ENCODE results near the gene ZNF644.
"Not testable (repeated sequence)": the region's sequence is repeated elsewhere in the genome, so short reads cannot be mapped to it uniquely, and the experiment has no call there.

ZNF644 gene

GRCh38 chr1:91045284-91045683, 23.4 kb upstream of the ZNF644 start:
- no peaks in the 10 kb centered on the region for H3K36me3 ChIP-seq (ENCODE audit: control insufficient read depth in 1 of 2, insufficient read depth in 2 of 2, low read length in 2 of 2)
- H3K9me3 ChIP-seq (ENCODE audit: control insufficient read depth in 1 of 2, low read length in 2 of 2) = peaks cover 0 to 9% of the 10 kb centered on the region in 2 donors
- H3K27ac ChIP-seq (ENCODE audit: low read length) = no peak overlapping the region
- no peaks in the 10 kb centered on the region for H3K4me1 ChIP-seq (ENCODE audit: control insufficient read depth in 1 of 2, insufficient read depth in 2 of 2, low read length in 2 of 2)
- H3K27me3 ChIP-seq (ENCODE audit: low read depth, low read length) = no peaks in the 10 kb centered on the region
- H3K4me3 ChIP-seq (ENCODE audit: low read depth in 1 of 2, low read length in 2 of 2) = no peak overlapping the region

- not testable (repeated sequence) for H3K4me1 ChIP-seq (ENCODE audit: control insufficient read depth in 1 of 2, insufficient read depth in 2 of 2, low read length in 2 of 2); H3K27ac ChIP-seq (ENCODE audit: low read length); H3K9me3 ChIP-seq (ENCODE audit: control insufficient read depth in 1 of 2, low read length in 2 of 2); H3K27me3 ChIP-seq (ENCODE audit: low read depth, low read length); H3K36me3 ChIP-seq (ENCODE audit: control insufficient read depth in 1 of 2, insufficient read depth in 2 of 2, low read length in 2 of 2); H3K4me3 ChIP-seq (ENCODE audit: low read depth in 1 of 2, low read length in 2 of 2)
Measured at GRCh38 chr1:91044776-91045175, 22.9 kb upstream of the ZNF644 start.

DNA sequence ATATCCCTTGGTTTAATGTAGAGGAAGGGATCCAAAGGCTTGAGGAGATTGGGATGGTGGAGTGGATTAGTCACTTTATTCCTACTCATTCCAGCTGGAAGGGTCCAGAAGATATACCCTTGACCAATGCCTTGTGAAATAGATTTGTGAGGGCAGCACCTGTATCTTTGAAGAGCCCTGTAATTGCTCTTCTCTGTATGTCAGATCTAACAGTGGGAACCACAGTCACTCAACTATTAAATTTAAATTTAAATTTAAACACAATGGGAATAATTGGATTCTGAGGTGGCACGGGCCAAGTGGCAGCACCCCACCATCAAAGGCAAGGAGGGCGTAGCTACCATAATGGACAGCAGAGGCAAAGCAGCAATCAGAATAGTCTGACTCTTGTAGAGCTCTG, 20.5 kb upstream of the ZNF644 start:
- H3K27me3 ChIP-seq (ENCODE audit: low read depth, low read length); H3K9me3 ChIP-seq (ENCODE audit: control insufficient read depth in 1 of 2, low read length in 2 of 2); H3K36me3 ChIP-seq (ENCODE audit: control insufficient read depth in 1 of 2, insufficient read depth in 2 of 2, low read length in 2 of 2); H3K4me1 ChIP-seq (ENCODE audit: control insufficient read depth in 1 of 2, insufficient read depth in 2 of 2, low read length in 2 of 2); H3K27ac ChIP-seq (ENCODE audit: low read length); H3K4me3 ChIP-seq (ENCODE audit: low read depth in 1 of 2, low read length in 2 of 2): not testable (repeated sequence)

DNA sequence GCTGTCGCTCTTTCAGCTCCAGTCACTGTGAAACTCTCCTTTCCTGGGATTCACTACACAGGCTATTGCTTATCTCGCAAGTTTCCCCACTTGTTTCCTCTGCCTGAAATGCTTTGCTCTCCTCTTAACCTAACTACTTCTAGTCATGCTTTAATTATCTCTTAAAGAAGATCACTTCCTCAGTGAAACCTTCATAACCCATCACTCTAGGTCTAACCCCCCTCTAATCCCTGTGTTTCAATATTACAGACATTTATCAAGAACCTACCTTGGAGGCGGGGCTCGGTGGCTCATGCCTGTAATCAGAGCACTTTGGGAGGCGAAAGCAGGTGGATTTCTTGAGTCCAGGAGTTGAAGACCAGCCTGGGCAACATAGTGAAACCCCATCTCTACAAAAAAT, 16.7 kb upstream of the ZNF644 start:
- no peaks in the 10 kb centered on the region for H3K27me3 ChIP-seq (ENCODE audit: low read depth, low read length)
- no peak overlapping the region for H3K4me3 ChIP-seq (ENCODE audit: low read depth in 1 of 2, low read length in 2 of 2)
- H3K27ac ChIP-seq (ENCODE audit: low read length) = no peak overlapping the region
- no peaks in the 10 kb centered on the region for H3K4me1 ChIP-seq (ENCODE audit: control insufficient read depth in 1 of 2, insufficient read depth in 2 of 2, low read length in 2 of 2)
- peaks cover 0 to 9% of the 10 kb centered on the region in 2 donors for H3K9me3 ChIP-seq (ENCODE audit: control insufficient read depth in 1 of 2, low read length in 2 of 2)
- no peaks in the 10 kb centered on the region for H3K36me3 ChIP-seq (ENCODE audit: control insufficient read depth in 1 of 2, insufficient read depth in 2 of 2, low read length in 2 of 2)

DNA sequence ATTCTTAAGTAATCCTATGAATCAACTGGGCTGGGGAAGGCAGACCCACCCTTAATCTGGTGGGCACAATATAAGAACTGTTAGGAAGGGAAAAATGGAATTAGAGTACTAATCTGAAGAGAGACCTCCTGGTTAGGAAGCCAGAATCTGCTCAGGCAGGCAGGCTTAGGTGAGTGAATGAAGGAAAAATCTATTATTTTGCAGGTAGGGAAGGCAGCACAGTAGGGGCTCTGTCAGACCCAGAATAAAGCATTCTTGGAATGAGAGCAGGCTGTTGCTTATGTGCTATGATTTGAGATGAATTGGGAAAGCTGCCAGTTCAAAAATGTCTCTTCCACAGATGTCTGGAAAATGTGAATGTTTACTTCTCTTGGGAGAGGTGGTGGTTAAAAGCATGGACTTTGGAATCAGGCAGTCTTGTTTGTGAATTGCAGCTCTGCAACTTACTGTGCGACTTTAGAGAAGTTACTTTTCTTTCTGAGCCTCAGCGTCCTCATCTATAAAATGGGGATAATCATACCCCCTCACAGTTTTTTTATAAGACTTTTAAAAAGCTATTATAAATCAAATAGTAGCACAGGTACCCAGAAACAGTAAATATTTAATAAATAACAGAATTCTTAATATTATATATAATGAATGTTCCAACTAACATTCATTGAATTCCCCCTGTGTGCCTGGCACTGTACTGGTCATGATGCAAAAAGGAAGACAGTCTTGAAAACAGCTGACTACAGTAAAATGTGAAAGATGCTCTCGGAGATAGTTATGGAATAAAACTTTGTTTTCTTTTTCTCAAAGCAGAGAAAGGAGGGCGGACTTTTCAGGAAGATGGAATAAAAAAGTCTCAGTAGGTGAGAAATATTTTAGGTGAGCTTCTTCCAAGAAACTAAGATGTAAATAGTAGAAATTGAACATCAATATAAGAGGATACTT, 15.3 kb upstream of the ZNF644 start:
- Histone ChIP-seq H3K4me1 (ENCODE audit: control insufficient read depth in 1 of 2, insufficient read depth in 2 of 2, low read length in 2 of 2) (no peaks in the 10 kb centered on the region), H3K9me3 (ENCODE audit: control insufficient read depth in 1 of 2, low read length in 2 of 2) (no peaks in the 10 kb centered on the region), H3K4me3 (ENCODE audit: low read depth in 1 of 2, low read length in 2 of 2) (no peak overlapping the region), H3K27ac (ENCODE audit: low read length) (no peak overlapping the region), H3K27me3 (ENCODE audit: low read depth, low read length) (no peaks in the 10 kb centered on the region), H3K36me3 (ENCODE audit: control insufficient read depth in 1 of 2, insufficient read depth in 2 of 2, low read length in 2 of 2) (no peaks in the 10 kb centered on the region)

DNA sequence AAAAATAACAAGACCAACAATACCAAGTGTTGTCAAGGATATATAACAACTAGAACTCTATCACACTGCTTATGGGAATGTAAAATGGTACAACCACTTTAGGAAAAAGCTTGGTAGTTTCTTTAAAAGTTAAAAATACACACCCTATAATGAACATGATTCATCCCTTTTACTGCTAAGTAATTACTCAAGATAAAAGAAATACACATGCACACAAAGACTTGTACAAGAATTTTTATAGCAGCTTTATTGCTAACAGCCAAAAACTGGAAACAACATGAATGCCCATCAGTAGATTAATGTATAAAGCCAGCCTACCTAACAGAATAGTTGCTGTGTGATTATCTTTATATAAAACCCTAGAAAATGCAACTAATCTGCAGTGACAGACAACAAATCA, 10.5 kb upstream of the ZNF644 start:
- H3K27me3 ChIP-seq (ENCODE audit: low read depth, low read length) = no peaks in the 10 kb centered on the region
- H3K4me3 ChIP-seq (ENCODE audit: low read depth in 1 of 2, low read length in 2 of 2) = no peak overlapping the region
- no peaks in the 10 kb centered on the region for H3K4me1 ChIP-seq (ENCODE audit: control insufficient read depth in 1 of 2, insufficient read depth in 2 of 2, low read length in 2 of 2)
- H3K9me3 ChIP-seq (ENCODE audit: control insufficient read depth in 1 of 2, low read length in 2 of 2) = no peaks in the 10 kb centered on the region
- no peaks in the 10 kb centered on the region for H3K36me3 ChIP-seq (ENCODE audit: control insufficient read depth in 1 of 2, insufficient read depth in 2 of 2, low read length in 2 of 2)
- no peak overlapping the region for H3K27ac ChIP-seq (ENCODE audit: low read length)

DNA sequence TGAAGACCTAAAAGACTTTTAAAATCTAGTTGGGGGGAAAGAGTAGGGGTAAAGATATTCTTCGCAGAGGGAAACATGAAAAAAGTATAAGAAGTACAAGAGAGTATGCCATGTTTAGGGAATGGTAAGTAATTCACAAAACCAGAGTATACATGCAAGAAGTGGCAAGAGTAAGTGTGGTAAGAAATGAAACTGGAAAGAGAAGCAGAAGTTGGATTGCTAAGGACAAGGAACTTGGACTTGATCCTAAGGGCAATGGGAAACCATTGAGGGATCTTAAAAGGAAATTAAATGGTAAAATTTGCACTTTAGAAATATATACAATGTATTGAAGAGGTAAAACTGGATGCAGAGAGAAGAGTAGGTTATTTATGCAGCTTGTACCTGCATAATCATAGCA, 9.2 kb upstream of the ZNF644 start:
- Histone ChIP-seq H3K36me3 (ENCODE audit: control insufficient read depth in 1 of 2, insufficient read depth in 2 of 2, low read length in 2 of 2) (no peaks in the 10 kb centered on the region), H3K4me3 (ENCODE audit: low read depth in 1 of 2, low read length in 2 of 2) (no peak overlapping the region), H3K27me3 (ENCODE audit: low read depth, low read length) (no peaks in the 10 kb centered on the region), H3K9me3 (ENCODE audit: control insufficient read depth in 1 of 2, low read length in 2 of 2) (no peaks in the 10 kb centered on the region), H3K4me1 (ENCODE audit: control insufficient read depth in 1 of 2, insufficient read depth in 2 of 2, low read length in 2 of 2) (no peaks in the 10 kb centered on the region), H3K27ac (ENCODE audit: low read length) (no peak overlapping the region)

DNA sequence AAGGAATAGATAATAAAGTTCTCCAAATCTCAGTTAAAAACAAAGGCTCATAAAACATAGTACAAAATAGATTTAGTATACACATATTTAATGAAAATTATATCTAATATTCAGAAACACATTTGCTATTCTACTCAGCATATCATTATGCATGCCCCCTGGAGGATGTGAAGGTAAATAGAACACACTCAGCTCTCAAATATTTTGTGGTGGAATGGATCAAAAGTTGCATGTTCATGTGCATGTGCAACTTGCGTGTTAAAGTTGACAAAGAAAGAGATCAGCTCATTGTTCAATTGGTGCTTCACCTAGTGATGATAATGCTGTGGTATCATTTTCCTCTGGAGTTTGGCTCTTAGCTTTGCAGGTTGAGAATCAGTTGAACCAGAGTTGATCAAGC, 4.9 kb upstream of the ZNF644 start:
- no peaks in the 10 kb centered on the region for H3K27me3 ChIP-seq (ENCODE audit: low read depth, low read length)
- H3K4me3 ChIP-seq (ENCODE audit: low read depth in 1 of 2, low read length in 2 of 2) = no peak overlapping the region
- peaks cover 4 to 6% of the 10 kb centered on the region in 2 donors for H3K4me1 ChIP-seq (ENCODE audit: control insufficient read depth in 1 of 2, insufficient read depth in 2 of 2, low read length in 2 of 2)
- H3K9me3 ChIP-seq (ENCODE audit: control insufficient read depth in 1 of 2, low read length in 2 of 2) = no peaks in the 10 kb centered on the region
- peaks cover 0 to 3% of the 10 kb centered on the region in 2 donors for H3K36me3 ChIP-seq (ENCODE audit: control insufficient read depth in 1 of 2, insufficient read depth in 2 of 2, low read length in 2 of 2)
- no peak overlapping the region for H3K27ac ChIP-seq (ENCODE audit: low read length)

DNA sequence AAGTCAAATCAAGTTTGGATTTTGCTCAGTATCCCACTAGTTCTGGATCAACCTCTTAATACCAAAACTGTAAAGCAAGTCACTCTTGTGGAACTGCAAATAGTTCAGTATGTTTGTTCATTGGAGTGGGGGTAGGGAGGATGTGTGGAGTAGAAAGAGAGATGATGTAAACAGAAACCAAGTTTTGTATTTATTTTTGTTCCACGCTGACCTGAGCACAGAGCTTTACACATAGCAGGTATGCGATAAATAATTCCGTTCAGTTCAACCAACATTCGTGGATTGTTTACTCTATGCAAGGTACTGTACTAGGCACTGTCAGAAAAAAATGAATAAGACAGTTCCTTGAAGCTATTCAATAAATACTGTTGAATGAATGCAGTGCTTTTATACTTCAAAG, 4.5 kb upstream of the ZNF644 start:
- no peak overlapping the region for H3K4me3 ChIP-seq (ENCODE audit: low read depth in 1 of 2, low read length in 2 of 2)
- peaks cover 0 to 5% of the 10 kb centered on the region in 2 donors for H3K36me3 ChIP-seq (ENCODE audit: control insufficient read depth in 1 of 2, insufficient read depth in 2 of 2, low read length in 2 of 2)
- H3K4me1 ChIP-seq (ENCODE audit: control insufficient read depth in 1 of 2, insufficient read depth in 2 of 2, low read length in 2 of 2) = peaks cover 4 to 6% of the 10 kb centered on the region in 2 donors
- no peaks in the 10 kb centered on the region for H3K27me3 ChIP-seq (ENCODE audit: low read depth, low read length)
- H3K9me3 ChIP-seq (ENCODE audit: control insufficient read depth in 1 of 2, low read length in 2 of 2) = no peaks in the 10 kb centered on the region
- no peak overlapping the region for H3K27ac ChIP-seq (ENCODE audit: low read length)

GRCh38 chr1:91024481-91025119, 2.8 kb upstream of the ZNF644 start:
- no peaks in the 10 kb centered on the region for H3K27me3 ChIP-seq (ENCODE audit: low read depth, low read length)
- no peaks in the 10 kb centered on the region for H3K9me3 ChIP-seq (ENCODE audit: control insufficient read depth in 1 of 2, low read length in 2 of 2)
- H3K36me3 ChIP-seq (ENCODE audit: control insufficient read depth in 1 of 2, insufficient read depth in 2 of 2, low read length in 2 of 2) = peaks cover 0 to 5% of the 10 kb centered on the region in 2 donors
- H3K4me1 ChIP-seq (ENCODE audit: control insufficient read depth in 1 of 2, insufficient read depth in 2 of 2, low read length in 2 of 2) = peaks cover 4 to 11% of the 10 kb centered on the region in 2 donors
- no peak overlapping the region for H3K4me3 ChIP-seq (ENCODE audit: low read depth in 1 of 2, low read length in 2 of 2)
- H3K27ac ChIP-seq (ENCODE audit: low read length) = no peak overlapping the region

GRCh38 chr1:91022518-91022929, 689 bp upstream of the ZNF644 start:
- peaks cover 8 to 29% of the 10 kb centered on the region in 2 donors for H3K4me1 ChIP-seq (ENCODE audit: control insufficient read depth in 1 of 2, insufficient read depth in 2 of 2, low read length in 2 of 2)
- no peaks in the 10 kb centered on the region for H3K9me3 ChIP-seq (ENCODE audit: control insufficient read depth in 1 of 2, low read length in 2 of 2)
- H3K4me3 ChIP-seq (ENCODE audit: low read depth in 1 of 2, low read length in 2 of 2) = peak overlapping the region; percentile 72 to 84
- H3K36me3 ChIP-seq (ENCODE audit: control insufficient read depth in 1 of 2, insufficient read depth in 2 of 2, low read length in 2 of 2) = peaks cover 0 to 5% of the 10 kb centered on the region in 2 donors
- peak overlapping the region; percentile 94 for H3K27ac ChIP-seq (ENCODE audit: low read length)
- no peaks in the 10 kb centered on the region for H3K27me3 ChIP-seq (ENCODE audit: low read depth, low read length)
